Measurements from ENCODE around the gene SEC16A. TPM values are rescaled to one million over a fixed set of nuclear protein-coding genes. Genes with fewer than 3 reads are reported as not detected.
A peak's percentile ranks its signal among the peaks of the same experiment; 100 is the strongest.

Gene SEC16A
- total RNA-seq, 1 donor from 2014 or later = 87.3 TPM

GRCh38 chr9:136495238-136495800 is 12.5 kb upstream of the SEC16A start:
- Mint-ChIP-seq H3K36me3 (ENCODE audit: low read depth) (peaks cover 2% of the 10 kb centered on the region), H3K27ac (no peak overlapping the region), H3K9me3 (no peaks in the 10 kb centered on the region), H3K27me3 (ENCODE audit: insufficient read depth) (no peaks in the 10 kb centered on the region), H3K4me3 (no peak overlapping the region), H3K4me1 (ENCODE audit: low read depth) (no peaks in the 10 kb centered on the region)
- intact Hi-C loops (cut with micrococcal nuclease) = no loop called here
- no peak for DNase-seq (ENCODE audit: low spot score)

GRCh38 chr9:136494531-136495215 is 11.8 kb upstream of the SEC16A start:
- H3K4me3 Mint-ChIP-seq = no peak overlapping the region
- H3K4me1 Mint-ChIP-seq (ENCODE audit: low read depth) = no peaks in the 10 kb centered on the region
- H3K9me3 Mint-ChIP-seq = no peaks in the 10 kb centered on the region
- intact Hi-C loops (cut with micrococcal nuclease) = no loop called here
- no peak overlapping the region for H3K27ac Mint-ChIP-seq
- H3K27me3 Mint-ChIP-seq (ENCODE audit: insufficient read depth) = no peaks in the 10 kb centered on the region
- H3K36me3 Mint-ChIP-seq (ENCODE audit: low read depth) = peaks cover under 1% of the 10 kb centered on the region
- DNase-seq (ENCODE audit: low spot score) = no peak

GRCh38 chr9:136494012-136494411 is 11.2 kb upstream of the SEC16A start:
- DNase-seq (ENCODE audit: low spot score) = no peak
- Mint-ChIP-seq H3K9me3 (no peaks in the 10 kb centered on the region), H3K27me3 (ENCODE audit: insufficient read depth) (no peaks in the 10 kb centered on the region), H3K4me3 (no peak overlapping the region), H3K27ac (no peak overlapping the region), H3K4me1 (ENCODE audit: low read depth) (no peaks in the 10 kb centered on the region), H3K36me3 (ENCODE audit: low read depth) (no peaks in the 10 kb centered on the region)
- intact Hi-C loops (cut with micrococcal nuclease) = no loop called here

GRCh38 chr9:136493567-136493971 is 10.7 kb upstream of the SEC16A start:
- intact Hi-C loops (cut with micrococcal nuclease) = no loop called here
- H3K36me3 Mint-ChIP-seq (ENCODE audit: low read depth) = no peaks in the 10 kb centered on the region

GRCh38 chr9:136492978-136493522 is 10.2 kb upstream of the SEC16A start:
- Mint-ChIP-seq H3K27me3 (ENCODE audit: insufficient read depth) (peaks cover 4% of the 10 kb centered on the region), H3K4me1 (ENCODE audit: low read depth) (no peaks in the 10 kb centered on the region), H3K27ac (no peak overlapping the region), H3K36me3 (ENCODE audit: low read depth) (no peaks in the 10 kb centered on the region), H3K4me3 (no peak overlapping the region), H3K9me3 (no peaks in the 10 kb centered on the region)
- DNase-seq (ENCODE audit: low spot score) = no peak
- intact Hi-C loops (cut with micrococcal nuclease) = no loop called here

More at GRCh38 chr9:136493567-136493971, 10.7 kb upstream of the SEC16A start:
- DNase-seq (ENCODE audit: low spot score) = no peak
- H3K4me3 Mint-ChIP-seq = no peak overlapping the region
- H3K27me3 Mint-ChIP-seq (ENCODE audit: insufficient read depth) = peaks cover 1% of the 10 kb centered on the region
- H3K9me3 Mint-ChIP-seq = no peaks in the 10 kb centered on the region
- no peak overlapping the region for H3K27ac Mint-ChIP-seq
- no peaks in the 10 kb centered on the region for H3K4me1 Mint-ChIP-seq (ENCODE audit: low read depth)

- DNase-seq (ENCODE audit: low spot score) = no peak
- no peak overlapping the region for H3K4me3 Mint-ChIP-seq
- no peaks in the 10 kb centered on the region for H3K9me3 Mint-ChIP-seq
- H3K36me3 Mint-ChIP-seq (ENCODE audit: low read depth) = no peaks in the 10 kb centered on the region
- peaks cover 4% of the 10 kb centered on the region for H3K27me3 Mint-ChIP-seq (ENCODE audit: insufficient read depth)
- intact Hi-C loops (cut with micrococcal nuclease) = loop anchor here (10.0 kb wide), 1 partner anchor 535 kb away; the partner anchor contains the start of gene ABCA2
- peaks cover 6% of the 10 kb centered on the region for H3K4me1 Mint-ChIP-seq (ENCODE audit: low read depth)
- H3K27ac Mint-ChIP-seq = no peak overlapping the region
Observed at GRCh38 chr9:136489731-136490130, 6.9 kb upstream of the SEC16A start.

GRCh38 chr9:136488247-136489214 is 5.7 kb upstream of the SEC16A start:
- H3K4me1 Mint-ChIP-seq (ENCODE audit: low read depth) = peaks cover 8% of the 10 kb centered on the region

GRCh38 chr9:136487672-136488071 is 4.8 kb upstream of the SEC16A start:
- Mint-ChIP-seq H3K9me3 (no peaks in the 10 kb centered on the region), H3K27ac (no peak overlapping the region), H3K4me3 (no peak overlapping the region), H3K4me1 (ENCODE audit: low read depth) (peaks cover 8% of the 10 kb centered on the region), H3K36me3 (ENCODE audit: low read depth) (no peaks in the 10 kb centered on the region), H3K27me3 (ENCODE audit: insufficient read depth) (peaks cover 4% of the 10 kb centered on the region)
- intact Hi-C loops (cut with micrococcal nuclease) = loop anchor here (1.0 to 10.0 kb wide), 2 partner anchors 144 to 537 kb away; partner anchors contain the start of gene ABCA2
- no peak for DNase-seq (ENCODE audit: low spot score)

More at GRCh38 chr9:136488247-136489214, 5.7 kb upstream of the SEC16A start:
- H3K27me3 Mint-ChIP-seq (ENCODE audit: insufficient read depth) = peaks cover 4% of the 10 kb centered on the region
- no peaks in the 10 kb centered on the region for H3K9me3 Mint-ChIP-seq
- H3K36me3 Mint-ChIP-seq (ENCODE audit: low read depth) = no peaks in the 10 kb centered on the region
- intact Hi-C loops (cut with micrococcal nuclease) = loop anchor here (1.0 to 10.0 kb wide), 2 partner anchors 143 to 536 kb away; partner anchors contain the start of gene ABCA2
- no peak overlapping the region for H3K27ac Mint-ChIP-seq
- peak; percentile 62 for DNase-seq (ENCODE audit: low spot score)
- H3K4me3 Mint-ChIP-seq = no peak overlapping the region

- no peak for DNase-seq (ENCODE audit: low spot score)
- H3K27ac Mint-ChIP-seq = no peak overlapping the region
- H3K27me3 Mint-ChIP-seq (ENCODE audit: insufficient read depth) = peaks cover 4% of the 10 kb centered on the region
- peaks cover 9% of the 10 kb centered on the region for H3K4me1 Mint-ChIP-seq (ENCODE audit: low read depth)
- intact Hi-C loops (cut with micrococcal nuclease) = loop anchor here (10.0 kb wide), 1 partner anchor 538 kb away; the partner anchor contains the start of gene ABCA2
- H3K4me3 Mint-ChIP-seq = no peak overlapping the region
- no peaks in the 10 kb centered on the region for H3K9me3 Mint-ChIP-seq
- H3K36me3 Mint-ChIP-seq (ENCODE audit: low read depth) = no peaks in the 10 kb centered on the region
Observed at GRCh38 chr9:136486823-136487620, 4.2 kb upstream of the SEC16A start.

GRCh38 chr9:136486131-136486530 is 3.3 kb upstream of the SEC16A start:
- DNase-seq (ENCODE audit: low spot score) = no peak
- Mint-ChIP-seq H3K27me3 (ENCODE audit: insufficient read depth) (peaks cover 4% of the 10 kb centered on the region), H3K9me3 (no peaks in the 10 kb centered on the region), H3K36me3 (ENCODE audit: low read depth) (peaks cover 2% of the 10 kb centered on the region), H3K4me1 (ENCODE audit: low read depth) (peaks cover 16% of the 10 kb centered on the region), H3K4me3 (no peak overlapping the region), H3K27ac (no peak overlapping the region)
- intact Hi-C loops (cut with micrococcal nuclease) = loop anchor here (10.0 kb wide), 1 partner anchor 539 kb away; the partner anchor contains the start of gene ABCA2

GRCh38 chr9:136485049-136486045 is 2.5 kb upstream of the SEC16A start:
- H3K9me3 Mint-ChIP-seq = no peaks in the 10 kb centered on the region
- peak overlapping the region; percentile 40 for H3K27ac Mint-ChIP-seq

More at GRCh38 chr9:136485049-136486045, 2.5 kb upstream of the SEC16A start:
- intact Hi-C loops (cut with micrococcal nuclease) = loop anchor here (1.0 to 10.0 kb wide), 4 partner anchors 145 to 539 kb away; partner anchors contain the start of gene ABCA2
- H3K36me3 Mint-ChIP-seq (ENCODE audit: low read depth) = peaks cover 2% of the 10 kb centered on the region
- peaks cover 17% of the 10 kb centered on the region for H3K4me1 Mint-ChIP-seq (ENCODE audit: low read depth)
- H3K27me3 Mint-ChIP-seq (ENCODE audit: insufficient read depth) = peaks cover 4% of the 10 kb centered on the region
- peak overlapping the region; percentile 70 for H3K4me3 Mint-ChIP-seq
- peak; percentile 74 for DNase-seq (ENCODE audit: low spot score)

All from activated T-helper 1 cell treated with anti-CD3 and anti-CD28 coated beads, Interleukin-12 subunit alpha, Interleukin-12 subunit beta, Interleukin-2, Interleukin-4 antibody, amounts not matched to agents 30 ng/mL and 10 ng/mL and 1 ng/mL, durations not matched to agents 14 hours and 24 hours and 36 hours (primary cell).